Central memory CD8-positive, alpha-beta T cell (primary cell): ENCODE measurements around the gene HNRNPH3.

Experiments used
- ATAC-seq: fragments of 150-1000 bp; cut with Tn5 transposase; replicated peaks from 2 replicates; pipeline ENCODE4 v1.10.0; 2022; ENCODE audit warnings: mild to moderate bottlenecking, moderate FRiP score, moderate number of reproducible peaks; ENCODE audit not compliant: poor library complexity, severe bottlenecking; ENCODE audit errors: extremely low read depth
- DNase-seq, 2 donors: peaks; one replicate each; pipeline ENCODE4 v3.0.0; 2021; ENCODE audit warnings: low spot score in 2 of 2
- H3K27ac Mint-ChIP-seq: one replicate; pipeline ENCODE4 v1.8.0; 2022; ENCODE audit warnings: low read depth, mild to moderate bottlenecking, moderate library complexity, mixed read lengths
- H3K27me3 Mint-ChIP-seq: one replicate; pipeline ENCODE4 v1.8.0; 2022; ENCODE audit warnings: mixed read lengths
- H3K36me3 Mint-ChIP-seq: one replicate; pipeline ENCODE4 v1.8.0; 2022; ENCODE audit warnings: mild to moderate bottlenecking, moderate library complexity, mixed read lengths; ENCODE audit not compliant: insufficient read depth
- H3K4me1 Mint-ChIP-seq: one replicate; pipeline ENCODE4 v1.8.0; 2022; ENCODE audit warnings: mixed read lengths
- H3K4me3 Mint-ChIP-seq: one replicate; pipeline ENCODE4 v1.8.0; 2022; ENCODE audit warnings: mild to moderate bottlenecking, moderate library complexity, mixed read lengths
- H3K9me3 Mint-ChIP-seq: one replicate; pipeline ENCODE4 v1.8.0; 2022; ENCODE audit warnings: mixed read lengths

The HNRNPH3 gene

DNA sequence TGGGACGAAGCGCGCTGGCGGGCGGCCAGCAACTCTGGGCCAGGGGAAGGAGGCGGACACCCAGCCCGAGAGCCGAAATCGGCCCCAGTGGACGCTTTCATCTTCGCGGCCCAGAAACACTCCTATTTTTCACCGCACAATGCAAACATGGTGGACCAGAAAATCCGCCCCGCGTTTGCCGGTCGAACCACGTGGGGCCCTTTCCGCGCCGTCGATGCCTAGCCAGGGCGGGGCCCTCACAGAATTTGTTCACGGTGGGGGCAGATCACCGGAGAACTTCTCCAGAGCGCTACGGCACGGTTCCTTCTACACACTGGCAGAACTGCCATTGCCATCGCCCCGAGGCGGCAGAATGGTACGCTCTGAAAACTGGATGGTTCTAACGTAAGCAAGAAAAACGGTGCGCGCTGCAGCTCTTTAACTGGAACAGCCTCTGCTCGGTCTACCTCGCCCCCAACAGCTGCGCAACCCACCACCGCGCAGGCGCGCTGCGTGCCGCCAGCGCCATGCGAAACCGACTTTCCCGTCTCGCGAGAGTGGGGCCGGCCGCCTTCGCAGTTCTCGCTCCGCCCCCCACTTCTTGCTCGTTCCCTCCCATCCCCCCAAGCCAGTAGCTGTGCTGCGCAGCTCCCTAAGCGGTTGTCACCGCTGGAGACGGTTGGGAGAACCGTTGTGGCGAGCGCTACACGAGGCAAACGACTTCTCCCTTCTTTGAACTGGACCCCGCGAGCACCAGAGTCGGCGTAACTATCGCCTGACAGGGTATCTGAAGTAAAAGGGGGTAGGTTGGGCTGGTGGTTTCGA lies at the start of gene HNRNPH3:
TSS of gene HNRNPH3 (plus strand) at position 610 of the 804 bp plus-strand sequence. CDS start 5,158 bp downstream, outside the sequence.
- H3K36me3 Mint-ChIP-seq = peaks cover 33% of the 10 kb centered on the region
- peak within 1 kb of the TSS; percentile 99 for H3K4me3 Mint-ChIP-seq
- ATAC-seq (peak; percentile 80), DNase-seq (peak; percentile 96 to 98)
- peaks cover 48% of the 10 kb centered on the region for H3K4me1 Mint-ChIP-seq
- H3K27ac Mint-ChIP-seq = peak within 1 kb of the TSS; percentile 98
- H3K27me3 Mint-ChIP-seq = no peaks in the 10 kb centered on the region
- H3K9me3 Mint-ChIP-seq = no peaks in the 10 kb centered on the region

DNA sequence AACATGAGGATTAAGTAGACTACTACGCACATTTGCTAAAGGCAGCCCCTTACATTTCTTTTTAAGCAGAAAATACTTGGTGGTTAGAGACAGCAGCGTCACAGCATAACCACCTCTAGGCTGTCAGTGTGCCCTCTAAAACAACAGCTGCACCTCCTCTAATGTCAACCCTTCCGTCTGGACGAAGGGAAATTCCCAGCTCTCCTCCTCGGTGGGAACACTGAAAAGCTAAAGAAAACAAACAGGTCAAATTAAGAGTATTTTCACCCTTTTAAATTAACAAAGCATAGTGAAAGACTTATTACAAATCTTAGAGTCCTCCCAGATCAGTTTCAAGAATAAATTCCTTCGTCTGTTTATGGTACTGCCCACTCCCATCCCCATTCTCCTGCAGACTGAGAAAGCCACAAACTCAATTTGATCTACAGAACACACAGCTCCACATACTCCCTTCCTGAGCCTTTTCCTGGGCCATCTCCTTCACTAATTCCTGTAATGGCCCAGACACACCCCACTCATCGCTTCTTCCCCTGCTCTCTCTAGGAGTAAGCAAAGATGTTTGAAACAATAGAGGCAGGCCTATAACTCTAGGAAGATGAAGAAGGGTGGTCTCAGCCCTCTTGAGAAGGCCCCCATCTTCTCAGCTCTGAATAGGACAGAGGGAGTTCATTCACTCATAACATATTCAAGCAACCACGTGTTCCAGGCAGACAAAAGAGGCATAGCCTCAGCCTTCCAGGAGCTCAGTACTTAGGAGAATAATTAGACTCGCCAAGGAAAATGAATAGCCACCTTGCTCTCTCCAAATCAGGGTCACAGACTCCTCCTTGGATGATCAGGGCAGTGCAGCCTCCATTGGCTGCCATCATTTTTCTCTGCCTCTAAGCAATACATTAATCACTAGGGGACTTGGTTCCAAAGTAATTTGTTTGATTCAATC lies 47.5 kb upstream of the HNRNPH3 start:
- no peak overlapping the region for H3K4me3 Mint-ChIP-seq
- H3K27me3 Mint-ChIP-seq = no peaks in the 10 kb centered on the region
- H3K36me3 Mint-ChIP-seq = peaks cover 3% of the 10 kb centered on the region
- no peaks in the 10 kb centered on the region for H3K4me1 Mint-ChIP-seq
- DNase-seq (no peak), ATAC-seq (no peak)
- H3K27ac Mint-ChIP-seq = no peak overlapping the region
- no peaks in the 10 kb centered on the region for H3K9me3 Mint-ChIP-seq

DNA sequence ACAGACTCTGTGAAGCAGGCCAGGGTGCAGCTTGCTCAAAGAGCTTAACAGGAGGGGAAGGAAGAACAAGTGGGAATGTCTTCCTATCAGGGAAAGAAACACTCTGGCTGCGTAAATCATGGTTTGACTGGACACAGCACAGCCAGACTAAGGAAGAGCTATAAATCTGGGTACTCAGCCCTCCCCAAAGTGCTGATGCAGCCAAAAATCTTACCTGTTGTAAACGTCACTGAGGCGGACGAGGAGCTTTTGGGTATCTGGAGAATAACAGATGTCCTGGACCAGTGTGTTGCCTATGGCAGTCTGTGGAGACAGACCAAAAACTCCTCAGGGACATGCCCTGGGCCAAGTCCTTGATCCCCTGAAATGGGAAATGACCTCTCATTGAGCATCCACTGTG lies 43.1 kb upstream of the HNRNPH3 start:
- ATAC-seq = no peak
- no peaks in the 10 kb centered on the region for H3K9me3 Mint-ChIP-seq
- no peaks in the 10 kb centered on the region for H3K27me3 Mint-ChIP-seq
- H3K27ac Mint-ChIP-seq = no peak overlapping the region
- H3K36me3 Mint-ChIP-seq = peaks cover 3% of the 10 kb centered on the region
- no peak for DNase-seq
- H3K4me3 Mint-ChIP-seq = no peak overlapping the region
- H3K4me1 Mint-ChIP-seq = no peaks in the 10 kb centered on the region

- Mint-ChIP-seq H3K27me3 (no peaks in the 10 kb centered on the region), H3K9me3 (no peaks in the 10 kb centered on the region), H3K4me1 (no peaks in the 10 kb centered on the region), H3K27ac (no peak overlapping the region), H3K36me3 (peaks cover 3% of the 10 kb centered on the region), H3K4me3 (no peak overlapping the region)
- ATAC-seq (no peak), DNase-seq (no peak)
Observed at GRCh38 chr10:68290736-68291135, 41.1 kb upstream of the HNRNPH3 start.

GRCh38 chr10:68296843-68297663 lies 34.8 kb upstream of the HNRNPH3 start:
- H3K27ac Mint-ChIP-seq = no peak overlapping the region
- H3K4me1 Mint-ChIP-seq = no peaks in the 10 kb centered on the region
- DNase-seq (no peak), ATAC-seq (no peak)
- no peaks in the 10 kb centered on the region for H3K36me3 Mint-ChIP-seq
- H3K27me3 Mint-ChIP-seq = no peaks in the 10 kb centered on the region
- no peaks in the 10 kb centered on the region for H3K9me3 Mint-ChIP-seq
- no peak overlapping the region for H3K4me3 Mint-ChIP-seq

DNA sequence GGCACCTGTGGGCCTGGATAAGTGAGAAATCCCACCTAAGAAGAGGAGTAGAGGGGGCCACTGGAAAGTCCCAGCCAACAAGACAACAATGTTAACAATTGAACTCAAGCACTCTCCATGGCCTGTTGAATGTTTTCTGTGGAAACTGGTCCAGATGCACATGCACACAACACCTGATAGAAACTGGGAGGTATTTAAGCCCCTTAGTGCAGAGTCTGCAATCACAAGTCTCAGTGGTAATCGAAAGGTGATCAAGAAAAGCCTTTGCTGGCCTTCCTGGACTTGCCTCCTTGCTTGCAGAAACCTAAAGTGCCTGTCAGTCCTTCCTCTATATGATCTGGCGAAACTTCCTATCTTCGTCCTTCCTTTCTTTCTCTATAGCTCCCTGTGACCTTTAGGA lies 30.6 kb upstream of the HNRNPH3 start:
- H3K4me1 Mint-ChIP-seq = no peaks in the 10 kb centered on the region
- no peak overlapping the region for H3K27ac Mint-ChIP-seq
- no peaks in the 10 kb centered on the region for H3K27me3 Mint-ChIP-seq
- H3K36me3 Mint-ChIP-seq = no peaks in the 10 kb centered on the region
- ATAC-seq (no peak), DNase-seq (no peak)
- no peak overlapping the region for H3K4me3 Mint-ChIP-seq
- H3K9me3 Mint-ChIP-seq = no peaks in the 10 kb centered on the region

DNA sequence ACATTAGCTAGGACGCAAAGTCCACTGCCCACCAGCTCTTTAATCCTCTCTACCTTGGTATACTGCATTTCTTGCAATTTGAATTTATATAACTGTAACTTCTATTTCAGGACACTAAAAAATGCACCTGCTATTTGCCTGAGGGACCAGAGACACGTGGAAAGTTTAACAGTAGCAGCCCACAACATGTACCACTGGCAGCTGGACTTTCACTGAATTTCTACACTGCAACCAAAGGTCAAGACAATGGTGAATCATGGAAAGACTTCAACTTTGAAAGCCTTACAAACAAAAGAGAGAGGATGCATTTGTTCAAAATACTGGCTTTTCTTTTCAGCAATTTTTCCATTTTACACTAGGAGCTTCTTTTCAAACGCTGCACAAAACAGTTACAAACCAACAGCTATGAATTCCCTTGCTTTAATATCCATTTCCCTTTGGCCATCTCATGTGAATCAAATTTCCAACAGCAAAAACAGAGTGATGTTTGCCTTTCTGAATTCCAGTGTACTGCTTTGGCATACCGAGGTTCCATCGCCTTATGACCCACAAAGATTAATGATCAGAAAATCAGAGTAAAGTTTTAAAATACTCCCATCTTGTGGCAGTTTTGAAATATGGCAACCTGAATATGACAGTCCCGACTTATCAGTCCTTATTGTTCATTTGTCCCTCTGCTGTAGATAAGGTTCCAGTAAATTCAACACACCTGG lies 29.9 kb upstream of the HNRNPH3 start:
- no peaks in the 10 kb centered on the region for H3K9me3 Mint-ChIP-seq
- ATAC-seq (peak; percentile 49), DNase-seq (no peak)
- peaks cover under 1% of the 10 kb centered on the region for H3K36me3 Mint-ChIP-seq
- H3K27me3 Mint-ChIP-seq = no peaks in the 10 kb centered on the region
- H3K27ac Mint-ChIP-seq = no peak overlapping the region
- no peak overlapping the region for H3K4me3 Mint-ChIP-seq
- no peaks in the 10 kb centered on the region for H3K4me1 Mint-ChIP-seq

DNA sequence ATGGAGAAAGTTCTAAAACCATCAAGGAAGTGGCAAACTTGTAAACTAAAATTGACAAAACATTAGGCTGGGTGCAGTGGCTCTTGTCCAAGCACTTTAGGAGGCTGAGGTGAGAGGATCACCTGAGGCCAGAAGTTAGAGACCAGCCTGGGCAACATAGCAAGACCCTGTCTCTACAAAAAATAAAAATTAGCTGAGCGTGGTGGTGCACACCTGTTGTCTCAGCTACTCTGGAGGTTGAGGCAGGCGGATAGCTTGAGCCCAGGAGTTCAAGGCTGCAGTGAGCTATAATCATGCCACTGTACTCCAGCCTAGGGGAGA lies 29.4 kb upstream of the HNRNPH3 start:
- H3K36me3 Mint-ChIP-seq = peaks cover 2% of the 10 kb centered on the region
- ATAC-seq (no peak), DNase-seq (no peak)
- H3K9me3 Mint-ChIP-seq = no peaks in the 10 kb centered on the region
- H3K27me3 Mint-ChIP-seq = no peaks in the 10 kb centered on the region
- H3K27ac Mint-ChIP-seq = no peak overlapping the region
- no peaks in the 10 kb centered on the region for H3K4me1 Mint-ChIP-seq
- no peak overlapping the region for H3K4me3 Mint-ChIP-seq

- no peaks in the 10 kb centered on the region for H3K4me1 Mint-ChIP-seq
- H3K9me3 Mint-ChIP-seq = no peaks in the 10 kb centered on the region
- DNase-seq = no peak
- no peak overlapping the region for H3K27ac Mint-ChIP-seq
- H3K4me3 Mint-ChIP-seq = no peak overlapping the region
- H3K36me3 Mint-ChIP-seq = peaks cover 2% of the 10 kb centered on the region
- H3K27me3 Mint-ChIP-seq = no peaks in the 10 kb centered on the region
- ATAC-seq = no peak
Observed at GRCh38 chr10:68302871-68303270, 29.0 kb upstream of the HNRNPH3 start.

- no peak for DNase-seq
- Mint-ChIP-seq H3K36me3 (peaks cover 2% of the 10 kb centered on the region), H3K27ac (no peak overlapping the region), H3K4me1 (no peaks in the 10 kb centered on the region), H3K9me3 (no peaks in the 10 kb centered on the region), H3K27me3 (no peaks in the 10 kb centered on the region), H3K4me3 (no peak overlapping the region)
- no peak for ATAC-seq
Observed at GRCh38 chr10:68303849-68304412, 27.9 kb upstream of the HNRNPH3 start.

- ATAC-seq = no peak
Observed at GRCh38 chr10:68305854-68306253, 26.0 kb upstream of the HNRNPH3 start.

More at GRCh38 chr10:68305854-68306253, 26.0 kb upstream of the HNRNPH3 start:
- H3K27ac Mint-ChIP-seq = no peak overlapping the region
- H3K4me3 Mint-ChIP-seq = no peak overlapping the region
- H3K4me1 Mint-ChIP-seq = no peaks in the 10 kb centered on the region
- H3K9me3 Mint-ChIP-seq = no peaks in the 10 kb centered on the region
- H3K27me3 Mint-ChIP-seq = no peaks in the 10 kb centered on the region
- DNase-seq = no peak
- H3K36me3 Mint-ChIP-seq = peaks cover 2% of the 10 kb centered on the region
